GM18909 (cell line): ENCODE data around the gene NCBP2.

ENCODE experiments used
- ATAC-seq: cut with Tn5 transposase; IDR thresholded peaks from one replicate; pipeline ENCODE4 v1.9.1; 2021; ENCODE audit warnings: mild to moderate bottlenecking; ENCODE audit not compliant: unreplicated experiment, poor library complexity

The NCBP2 gene

DNA sequence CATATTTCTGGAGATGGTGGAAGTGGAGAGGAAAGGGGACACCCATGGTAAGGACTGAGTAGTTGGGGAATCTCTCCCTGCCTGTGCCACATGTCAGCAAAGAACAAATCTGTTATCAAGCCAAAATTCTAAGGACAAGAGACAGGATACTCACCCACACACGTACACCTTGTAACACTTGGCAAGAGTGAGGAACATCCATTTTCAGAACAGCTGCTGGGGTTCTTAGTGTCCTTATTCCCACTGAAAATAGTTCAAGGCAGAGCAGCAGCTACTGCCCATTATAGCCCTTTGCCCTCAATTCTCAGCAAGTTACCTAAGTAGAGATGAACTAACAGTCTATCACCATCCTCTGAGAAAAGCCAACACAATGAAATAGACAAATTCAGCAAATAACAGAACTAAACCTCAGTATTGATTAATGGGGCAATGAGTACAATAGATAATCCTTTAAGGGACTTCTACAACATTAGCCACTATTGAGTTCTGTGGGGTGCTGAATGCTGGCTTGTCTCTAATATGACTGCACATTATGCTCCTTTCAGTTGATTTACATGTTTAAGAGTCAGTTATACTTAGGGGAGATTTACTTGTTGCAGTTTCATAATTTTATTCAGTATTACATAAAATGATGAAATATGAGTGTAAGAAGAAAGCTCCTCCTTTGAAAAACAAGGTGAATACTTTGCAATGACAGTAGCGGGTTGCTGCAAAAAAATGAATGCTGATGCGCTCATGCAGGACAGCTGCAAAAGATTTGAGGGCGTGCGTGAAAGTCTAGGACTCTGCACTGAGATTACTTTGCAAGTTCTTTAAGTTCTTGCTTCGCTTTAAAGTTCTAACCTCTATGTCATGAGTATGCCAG is 52.3 kb downstream of the NCBP2 start:
- no peak for ATAC-seq

DNA sequence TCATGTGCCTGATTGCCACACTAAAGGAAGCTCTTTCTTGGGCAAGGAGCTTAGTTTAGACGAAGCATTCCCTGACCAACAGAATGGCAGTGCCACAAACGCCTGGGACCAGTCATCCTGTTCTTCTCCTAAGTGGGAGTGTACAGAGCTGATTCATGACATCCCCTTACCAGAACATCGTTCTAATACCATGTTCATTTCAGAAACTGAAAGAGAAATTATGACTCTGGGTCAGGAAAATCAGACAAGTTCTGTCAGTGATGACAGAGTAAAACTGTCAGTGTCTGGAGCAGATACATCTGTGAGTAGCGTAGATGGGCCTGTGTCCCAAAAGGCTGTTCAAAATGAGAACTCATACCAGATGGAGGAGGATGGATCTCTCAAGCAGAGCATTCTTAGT is 56.2 kb downstream of the NCBP2 start:
- ATAC-seq: no peak
